ENCODE results near the gene PSORS1C2. TPM values are rescaled to one million over a fixed set of nuclear protein-coding genes. Genes with fewer than 3 reads are reported as not detected.

PSORS1C2 gene
- total and polyA plus RNA-seq, 4 donors: not detected

DNA sequence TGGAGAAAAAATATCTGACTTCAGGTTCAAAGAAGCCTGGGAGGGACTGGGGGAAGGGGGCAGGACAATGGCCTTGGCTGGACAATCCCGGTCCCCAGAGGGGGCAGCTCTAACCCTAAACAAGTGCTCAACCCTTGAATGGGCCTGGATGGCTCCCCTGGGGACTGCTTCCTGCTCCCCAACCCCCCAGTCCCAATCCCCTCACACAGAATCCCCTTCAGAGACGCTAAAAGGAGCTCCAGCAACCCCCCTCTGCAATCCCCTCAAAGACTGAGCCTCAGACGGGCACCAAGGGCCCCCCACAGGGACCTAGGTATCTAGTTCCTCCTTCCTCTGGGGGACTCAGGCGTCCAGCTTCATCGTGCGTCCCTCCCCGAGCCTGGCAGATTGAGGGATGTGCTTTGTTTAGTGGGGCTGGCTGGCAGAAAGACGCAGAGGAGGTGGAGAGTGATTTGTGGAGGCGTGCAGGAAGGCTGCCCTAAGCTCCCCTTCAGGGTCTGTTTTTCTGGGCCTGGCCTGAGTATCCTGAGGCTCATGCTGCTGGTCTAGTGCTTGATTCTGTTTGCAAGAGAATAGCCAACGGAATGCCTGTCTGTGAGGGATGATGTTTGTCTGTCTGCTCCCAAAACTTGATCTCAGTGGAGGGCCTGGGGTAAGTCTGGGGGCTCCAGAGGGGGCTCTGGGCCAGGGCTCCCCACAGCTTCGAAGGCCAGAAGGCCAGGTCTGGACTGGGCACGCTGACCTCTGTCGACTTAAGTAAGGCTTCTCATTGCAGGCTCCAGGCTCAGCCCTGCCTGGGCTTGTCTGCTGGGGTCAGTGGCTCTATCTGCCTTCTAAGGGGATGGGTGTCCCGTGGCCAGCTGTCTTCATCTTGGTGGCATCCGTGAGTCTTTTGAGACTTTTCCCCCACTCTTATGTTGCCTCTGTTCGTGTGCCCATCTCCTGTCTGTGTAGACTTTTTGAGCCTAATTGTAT, 33.4 kb upstream of the PSORS1C2 start:
- WGBS: 69% methylated on average over 16 of the region's 16 CpGs
- no peaks in the 10 kb centered on the region for H3K4me1 ChIP-seq (ENCODE audit: control insufficient read depth in 4 of 4, insufficient read depth in 4 of 4, low read length in 3 of 4)
- no peaks in the 10 kb centered on the region for H3K9me3 ChIP-seq (ENCODE audit: control insufficient read depth in 4 of 4, low read length in 3 of 4)
- TF ChIP-seq, protein P1, sequence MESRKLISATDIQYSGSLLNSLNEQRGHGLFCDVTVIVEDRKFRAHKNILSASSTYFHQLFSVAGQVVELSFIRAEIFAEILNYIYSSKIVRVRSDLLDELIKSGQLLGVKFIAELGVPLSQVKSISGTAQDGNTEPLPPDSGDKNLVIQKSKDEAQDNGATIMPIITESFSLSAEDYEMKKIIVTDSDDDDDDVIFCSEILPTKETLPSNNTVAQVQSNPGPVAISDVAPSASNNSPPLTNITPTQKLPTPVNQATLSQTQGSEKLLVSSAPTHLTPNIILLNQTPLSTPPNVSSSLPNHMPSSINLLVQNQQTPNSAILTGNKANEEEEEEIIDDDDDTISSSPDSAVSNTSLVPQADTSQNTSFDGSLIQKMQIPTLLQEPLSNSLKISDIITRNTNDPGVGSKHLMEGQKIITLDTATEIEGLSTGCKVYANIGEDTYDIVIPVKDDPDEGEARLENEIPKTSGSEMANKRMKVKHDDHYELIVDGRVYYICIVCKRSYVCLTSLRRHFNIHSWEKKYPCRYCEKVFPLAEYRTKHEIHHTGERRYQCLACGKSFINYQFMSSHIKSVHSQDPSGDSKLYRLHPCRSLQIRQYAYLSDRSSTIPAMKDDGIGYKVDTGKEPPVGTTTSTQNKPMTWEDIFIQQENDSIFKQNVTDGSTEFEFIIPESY (IDR thresholded peaks at IDR 0.05): no peak
- no peak overlapping the region for H3K4me3 ChIP-seq (ENCODE audit: low read depth in 1 of 3, low read length in 3 of 3)
- H3K9ac ChIP-seq (ENCODE audit: low read depth in 1 of 2, low read length in 2 of 2): no peak overlapping the region
- H3K27ac ChIP-seq (ENCODE audit: low read depth in 1 of 2, low read length in 2 of 2): no peak overlapping the region
- H3K27me3 ChIP-seq (ENCODE audit: control insufficient read depth in 4 of 4, insufficient read depth in 4 of 4, low read length in 3 of 4): no peaks in the 10 kb centered on the region
- H3K36me3 ChIP-seq (ENCODE audit: control insufficient read depth in 4 of 4, insufficient read depth in 3 of 4, low read depth in 1 of 4, low read length in 3 of 4): no peaks in the 10 kb centered on the region
- DNase-seq (ENCODE audit: low spot score): no peak

DNA sequence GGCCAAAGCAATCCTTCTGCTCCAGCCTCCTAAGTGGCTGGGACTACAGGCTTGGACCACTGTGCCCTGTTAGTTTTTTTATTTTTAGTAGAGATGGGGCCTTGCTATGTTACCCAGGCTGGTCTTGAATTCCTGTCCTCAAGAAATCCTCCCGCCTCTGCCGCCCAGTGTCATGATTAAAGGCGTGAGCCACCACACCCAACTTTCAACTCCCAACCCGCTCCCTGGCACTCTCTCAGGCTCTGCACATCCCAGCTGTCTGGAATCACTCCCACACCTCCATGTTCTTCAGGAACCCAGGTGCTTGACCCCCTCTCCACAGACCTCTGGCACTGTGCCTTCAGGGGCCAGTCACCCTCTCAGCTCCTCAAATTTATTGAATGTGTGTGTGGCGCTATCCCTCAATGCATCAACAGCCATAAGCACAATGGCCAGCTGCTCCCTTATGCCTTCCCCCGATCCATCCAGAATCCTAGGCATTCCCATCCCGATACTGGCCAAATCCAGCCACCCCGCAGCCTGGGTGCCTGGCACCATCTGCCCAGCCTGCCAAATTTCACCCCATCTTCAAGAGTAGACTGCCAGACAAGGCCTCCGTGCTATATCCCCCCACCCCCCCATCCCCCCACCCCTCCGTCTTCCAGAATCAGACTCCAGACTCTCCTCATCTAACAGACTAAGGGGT, 32.3 kb upstream of the PSORS1C2 start:
- TF ChIP-seq JUND (IDR thresholded peaks at IDR 0.05): no peak
- TF ChIP-seq, protein P2, sequence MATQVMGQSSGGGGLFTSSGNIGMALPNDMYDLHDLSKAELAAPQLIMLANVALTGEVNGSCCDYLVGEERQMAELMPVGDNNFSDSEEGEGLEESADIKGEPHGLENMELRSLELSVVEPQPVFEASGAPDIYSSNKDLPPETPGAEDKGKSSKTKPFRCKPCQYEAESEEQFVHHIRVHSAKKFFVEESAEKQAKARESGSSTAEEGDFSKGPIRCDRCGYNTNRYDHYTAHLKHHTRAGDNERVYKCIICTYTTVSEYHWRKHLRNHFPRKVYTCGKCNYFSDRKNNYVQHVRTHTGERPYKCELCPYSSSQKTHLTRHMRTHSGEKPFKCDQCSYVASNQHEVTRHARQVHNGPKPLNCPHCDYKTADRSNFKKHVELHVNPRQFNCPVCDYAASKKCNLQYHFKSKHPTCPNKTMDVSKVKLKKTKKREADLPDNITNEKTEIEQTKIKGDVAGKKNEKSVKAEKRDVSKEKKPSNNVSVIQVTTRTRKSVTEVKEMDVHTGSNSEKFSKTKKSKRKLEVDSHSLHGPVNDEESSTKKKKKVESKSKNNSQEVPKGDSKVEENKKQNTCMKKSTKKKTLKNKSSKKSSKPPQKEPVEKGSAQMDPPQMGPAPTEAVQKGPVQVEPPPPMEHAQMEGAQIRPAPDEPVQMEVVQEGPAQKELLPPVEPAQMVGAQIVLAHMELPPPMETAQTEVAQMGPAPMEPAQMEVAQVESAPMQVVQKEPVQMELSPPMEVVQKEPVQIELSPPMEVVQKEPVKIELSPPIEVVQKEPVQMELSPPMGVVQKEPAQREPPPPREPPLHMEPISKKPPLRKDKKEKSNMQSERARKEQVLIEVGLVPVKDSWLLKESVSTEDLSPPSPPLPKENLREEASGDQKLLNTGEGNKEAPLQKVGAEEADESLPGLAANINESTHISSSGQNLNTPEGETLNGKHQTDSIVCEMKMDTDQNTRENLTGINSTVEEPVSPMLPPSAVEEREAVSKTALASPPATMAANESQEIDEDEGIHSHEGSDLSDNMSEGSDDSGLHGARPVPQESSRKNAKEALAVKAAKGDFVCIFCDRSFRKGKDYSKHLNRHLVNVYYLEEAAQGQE (IDR thresholded peaks at IDR 0.05): no peak
- no peak for TF ChIP-seq RXRA (IDR thresholded peaks at IDR 0.05)
- no peak for TF ChIP-seq HNF4G (IDR thresholded peaks at IDR 0.05)
- no peak for TF ChIP-seq HNF4A (conservative IDR thresholded peaks at IDR 0.05)
- TF ChIP-seq YY1 (IDR thresholded peaks at IDR 0.05): no peak
- TF ChIP-seq EGR1 (IDR thresholded peaks at IDR 0.05; ENCODE audit: low read depth in 2 of 2): no peak
- TF ChIP-seq, protein P3, sequence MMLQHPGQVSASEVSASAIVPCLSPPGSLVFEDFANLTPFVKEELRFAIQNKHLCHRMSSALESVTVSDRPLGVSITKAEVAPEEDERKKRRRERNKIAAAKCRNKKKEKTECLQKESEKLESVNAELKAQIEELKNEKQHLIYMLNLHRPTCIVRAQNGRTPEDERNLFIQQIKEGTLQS (IDR thresholded peaks at IDR 0.05): no peak
- TF ChIP-seq SP1 (IDR thresholded peaks at IDR 0.05): no peak
- TF ChIP-seq MAX (IDR thresholded peaks at IDR 0.05): no peak
- TF ChIP-seq FOXA1 (IDR thresholded peaks at IDR 0.05): no peak
- TF ChIP-seq RAD21 (IDR thresholded peaks at IDR 0.05): no peak
- TF ChIP-seq, protein P1 (IDR thresholded peaks at IDR 0.05): no peak
- no peak for TF ChIP-seq NR2F2 (IDR thresholded peaks at IDR 0.05)
- no peak for TF ChIP-seq GABPA (IDR thresholded peaks at IDR 0.05 in 1 of 2, conservative IDR thresholded peaks at IDR 0.05 in 1 of 2)
- TF ChIP-seq CTCF (IDR thresholded peaks at IDR 0.05; ENCODE audit: low read depth, low read length, missing input control): no peak
- no peak for TF ChIP-seq FOXA2 (IDR thresholded peaks at IDR 0.05)
- no peak for TF ChIP-seq TAF1 (conservative IDR thresholded peaks at IDR 0.05)
- Histone ChIP-seq H3K27me3 (ENCODE audit: control insufficient read depth in 4 of 4, insufficient read depth in 4 of 4, low read length in 3 of 4) (no peaks in the 10 kb centered on the region), H3K9ac (ENCODE audit: low read depth in 1 of 2, low read length in 2 of 2) (no peak overlapping the region), H3K4me3 (ENCODE audit: low read depth in 1 of 3, low read length in 3 of 3) (no peak overlapping the region), H3K9me3 (ENCODE audit: control insufficient read depth in 4 of 4, low read length in 3 of 4) (no peaks in the 10 kb centered on the region), H3K36me3 (ENCODE audit: control insufficient read depth in 4 of 4, insufficient read depth in 3 of 4, low read depth in 1 of 4, low read length in 3 of 4) (no peaks in the 10 kb centered on the region), H3K27ac (ENCODE audit: low read depth in 1 of 2, low read length in 2 of 2) (no peak overlapping the region), H3K4me1 (ENCODE audit: control insufficient read depth in 4 of 4, insufficient read depth in 4 of 4, low read length in 3 of 4) (no peaks in the 10 kb centered on the region)
- DNase-seq (ENCODE audit: low spot score): no peak
- 93% methylated on average over 10 of the region's 10 CpGs for WGBS

Measured in liver (tissue), 9 donors.